NCI-H1436 treated with DMSO at 0.1 percent for 48 hours (cell line): ENCODE results near the gene NID2.

Experiments
- DNase-seq: peaks from one replicate; lab custom pipeline; 2025; lab: John Stamatoyannopoulos, UW

The NID2 gene

DNA sequence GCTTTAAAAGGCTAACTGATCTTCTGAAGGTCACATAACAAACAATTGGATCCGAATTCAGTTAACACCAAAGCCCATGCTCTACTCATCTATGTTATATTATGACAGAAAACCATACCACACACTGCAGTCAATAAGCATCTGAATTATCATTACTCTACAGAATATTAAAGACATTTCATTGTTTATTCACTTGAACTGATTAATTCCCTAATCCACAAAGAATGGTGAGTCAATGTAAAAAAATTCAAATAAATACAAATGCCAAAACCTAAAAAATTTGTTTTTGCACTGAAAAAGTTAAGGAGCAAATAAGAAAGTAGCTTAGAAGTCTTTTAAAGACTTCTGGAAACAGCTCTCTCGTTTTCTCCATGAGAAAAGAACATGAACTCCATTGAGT, 13.7 kb downstream of the NID2 start:
- no peak for DNase-seq

DNA sequence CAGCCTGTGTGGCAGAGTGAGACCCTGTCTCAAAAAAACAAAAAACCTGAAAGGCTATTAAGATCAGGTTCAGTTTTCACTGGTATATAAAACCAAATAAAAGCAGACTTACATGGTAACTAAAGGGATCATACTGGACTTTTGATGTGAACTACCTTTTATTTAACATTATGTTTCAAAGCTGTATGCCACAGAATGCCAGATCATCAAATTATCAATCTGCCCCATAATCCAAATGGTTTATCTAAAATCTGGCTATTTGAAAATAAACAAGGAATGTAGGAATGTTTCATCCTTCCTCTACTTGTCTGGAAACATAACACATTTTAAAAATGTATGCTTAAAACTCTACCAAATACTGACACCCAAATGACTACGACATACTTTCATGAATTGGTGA, 14.2 kb downstream of the NID2 start:
- DNase-seq = no peak

DNA sequence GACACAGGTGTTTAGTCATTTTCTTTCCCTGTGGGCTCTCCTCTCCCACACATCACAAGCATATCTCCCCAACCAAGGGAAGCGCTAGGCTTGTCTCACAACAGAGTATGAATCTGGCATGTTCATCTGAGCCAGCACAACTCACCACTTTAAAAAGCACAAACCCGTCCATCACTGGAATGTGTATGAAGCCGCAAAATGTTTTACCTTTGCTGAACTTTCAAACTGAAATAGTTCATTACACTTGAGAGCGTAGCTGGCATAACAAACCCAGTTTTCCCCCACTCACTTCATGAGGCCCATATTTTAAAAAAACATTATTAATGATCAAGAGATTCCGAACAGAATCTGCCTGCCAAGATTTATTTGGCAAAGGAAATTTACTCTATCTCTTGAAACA, 15.8 kb downstream of the NID2 start:
- no peak for DNase-seq

DNA sequence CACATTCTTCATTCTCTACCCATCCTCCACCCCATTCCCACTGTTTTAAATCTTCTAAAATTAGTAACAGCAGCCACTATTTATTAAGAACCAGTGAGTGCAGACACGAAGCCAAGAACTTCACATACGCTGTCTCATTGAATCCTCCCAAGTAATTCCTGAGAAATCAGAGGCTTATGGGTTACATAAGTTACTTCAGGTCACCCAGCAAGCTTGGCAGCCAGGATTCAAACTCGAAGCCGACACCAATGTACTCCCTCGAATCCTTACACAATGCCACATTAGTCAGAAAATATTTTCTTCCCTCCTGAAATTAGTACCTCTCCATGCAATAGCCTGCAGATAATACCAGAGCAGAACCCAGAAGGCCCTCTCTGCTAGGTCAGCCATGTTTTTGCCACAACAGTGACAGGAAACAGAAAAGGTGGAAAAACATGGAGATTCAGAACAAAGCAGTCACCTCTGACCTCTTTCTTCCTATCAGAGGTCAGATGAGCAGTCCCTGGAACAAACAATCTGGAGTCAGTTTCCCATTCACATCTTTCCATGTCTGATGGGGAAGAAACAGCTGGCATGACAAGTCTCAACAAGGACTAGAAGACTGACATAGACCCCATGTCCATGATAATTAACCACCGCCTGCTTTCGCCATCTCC, 16.4 kb downstream of the NID2 start:
- no peak for DNase-seq

DNA sequence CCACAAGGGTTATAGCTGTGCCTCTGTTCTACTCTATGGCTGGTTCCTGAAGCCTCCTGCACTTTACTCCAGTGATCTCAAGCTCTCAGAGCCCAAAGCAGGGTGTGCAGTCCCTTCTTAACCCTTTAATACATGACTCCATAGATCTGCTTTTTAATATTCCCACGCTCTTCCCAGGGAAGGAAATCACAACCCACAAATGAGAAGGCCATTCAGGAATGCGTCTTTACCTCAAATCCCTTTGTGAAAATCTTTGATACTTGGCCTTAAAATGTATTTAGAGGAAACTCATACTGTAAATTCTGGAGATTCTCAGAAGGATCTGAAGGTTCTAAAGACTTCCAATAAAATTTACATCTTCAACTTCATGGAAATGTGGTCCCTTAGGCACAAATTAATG, 17.0 kb downstream of the NID2 start:
- DNase-seq = no peak

DNA sequence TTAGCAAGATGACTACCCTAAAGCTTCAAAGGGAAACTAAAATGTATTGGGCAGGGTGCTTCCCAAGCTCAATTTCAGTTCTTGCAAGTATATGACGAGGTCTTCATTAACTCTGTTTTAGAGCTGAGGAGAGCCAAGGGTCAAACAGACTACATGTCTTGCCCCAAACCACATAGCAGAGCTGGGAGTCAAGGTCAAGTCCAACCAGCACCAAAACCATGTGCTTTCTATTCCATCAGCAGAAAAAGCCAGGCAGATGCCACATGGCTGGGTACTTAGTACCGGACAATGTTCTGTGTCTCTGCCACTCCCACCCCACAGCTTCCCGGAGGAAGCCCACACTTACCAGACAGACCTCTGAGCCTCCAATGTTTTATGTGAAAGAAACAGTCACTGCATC, 17.6 kb downstream of the NID2 start:
- DNase-seq = no peak

DNA sequence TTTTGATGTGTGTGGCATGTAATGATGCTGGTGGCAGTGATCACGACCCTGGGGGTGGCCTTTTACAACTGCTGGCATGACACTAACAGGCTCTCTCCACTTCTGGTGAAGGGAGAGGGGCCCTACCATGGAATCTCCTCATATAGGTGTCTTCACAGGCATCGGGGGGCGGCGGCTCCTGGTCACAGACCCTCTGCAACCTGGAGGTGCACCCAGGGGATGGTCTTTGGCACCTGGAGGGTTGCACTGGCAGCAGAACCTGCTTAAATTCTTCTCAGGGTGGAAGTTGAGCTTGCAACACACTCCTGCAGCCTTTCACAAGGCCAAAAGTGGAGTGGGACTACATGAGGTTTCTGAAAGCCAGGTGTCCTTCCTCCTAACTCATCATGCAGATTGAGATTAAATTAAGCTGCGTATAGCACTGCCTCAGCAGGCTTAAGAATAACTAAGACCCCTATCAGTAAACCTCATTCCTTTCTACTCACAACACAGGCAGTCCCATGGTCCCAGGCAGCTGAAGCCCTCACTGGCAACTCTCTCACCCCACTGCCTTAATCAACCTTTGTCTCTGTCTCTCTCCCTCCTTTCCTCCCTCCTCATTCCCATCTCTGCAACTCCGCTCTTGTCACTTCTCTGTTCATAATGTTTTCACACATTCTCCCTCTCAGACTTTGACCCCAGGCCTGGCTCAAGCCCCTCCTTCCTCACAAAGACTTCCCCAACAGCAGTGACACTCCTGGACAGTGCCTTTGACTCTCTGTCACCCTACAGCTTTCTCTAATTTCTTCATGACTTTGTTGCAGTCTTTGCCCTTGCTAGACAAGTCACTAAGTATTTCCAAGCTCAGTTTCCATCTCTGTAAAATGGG, 18.9 kb downstream of the NID2 start:
- DNase-seq = no peak

DNA sequence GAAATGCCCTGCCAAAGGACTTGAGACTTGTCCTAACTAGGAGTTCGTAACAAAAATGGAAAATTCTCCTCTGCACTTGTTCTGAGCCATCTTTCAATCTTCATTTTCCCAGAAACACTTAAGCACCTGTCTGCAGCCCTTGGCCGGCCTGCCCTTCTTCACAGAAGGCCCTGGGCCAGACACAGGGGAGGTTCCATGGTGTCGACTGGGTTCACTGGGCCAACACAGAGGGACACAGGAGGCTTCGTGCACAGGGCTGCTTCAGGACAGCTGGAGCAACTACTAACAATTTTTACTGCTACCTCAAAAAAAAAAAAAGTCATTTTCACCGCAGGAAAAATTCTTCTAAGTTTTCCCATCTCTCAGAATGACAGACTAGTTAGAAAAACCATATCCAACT, 19.6 kb downstream of the NID2 start:
- no peak for DNase-seq

DNA sequence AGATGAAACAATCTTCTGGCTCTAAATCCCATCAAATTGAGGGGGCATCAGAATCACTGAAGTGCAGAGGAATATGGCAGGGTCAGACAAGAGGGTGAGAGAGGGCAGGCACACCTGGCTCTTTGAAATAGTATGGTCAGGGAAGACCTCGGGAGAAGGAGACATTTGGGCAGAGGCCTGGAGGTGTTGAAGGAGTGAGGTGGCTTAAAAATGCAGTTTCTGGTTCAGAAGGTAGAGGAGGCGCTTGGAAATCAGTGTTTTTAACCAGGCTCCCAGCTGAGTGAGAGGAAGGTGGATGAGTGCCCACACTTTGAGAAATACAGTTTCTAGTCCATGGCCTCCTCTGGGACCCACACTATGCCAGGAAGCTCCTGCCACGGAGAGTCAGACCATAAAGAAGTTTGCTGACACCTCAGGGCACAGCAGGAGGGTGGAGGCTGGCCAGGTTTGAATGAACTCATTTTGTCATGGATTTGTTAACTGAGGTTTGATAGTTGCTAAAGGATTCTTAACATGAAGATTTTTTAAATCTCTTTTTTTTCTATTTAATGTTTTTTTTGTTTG, 20.1 kb downstream of the NID2 start:
- DNase-seq = no peak

DNA sequence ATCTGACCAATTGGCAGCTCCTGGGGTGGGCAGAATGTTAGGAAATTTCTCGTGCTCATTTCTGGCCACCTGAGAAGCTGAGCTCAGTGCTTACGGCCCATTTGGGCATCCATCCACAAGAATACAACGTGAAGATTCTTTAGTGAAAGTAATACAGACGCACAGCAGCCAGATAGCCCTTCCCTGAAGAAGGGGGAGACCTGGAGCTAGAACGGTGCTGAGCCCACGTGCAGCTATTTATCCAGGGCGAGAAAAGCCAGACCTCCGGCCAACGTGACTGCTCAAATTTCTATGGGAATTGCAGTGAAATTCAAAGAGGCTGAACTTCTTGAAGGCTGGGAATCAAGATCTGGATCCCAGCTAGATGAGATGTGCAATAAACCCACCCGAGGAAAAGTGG, 20.7 kb downstream of the NID2 start:
- DNase-seq = no peak

DNA sequence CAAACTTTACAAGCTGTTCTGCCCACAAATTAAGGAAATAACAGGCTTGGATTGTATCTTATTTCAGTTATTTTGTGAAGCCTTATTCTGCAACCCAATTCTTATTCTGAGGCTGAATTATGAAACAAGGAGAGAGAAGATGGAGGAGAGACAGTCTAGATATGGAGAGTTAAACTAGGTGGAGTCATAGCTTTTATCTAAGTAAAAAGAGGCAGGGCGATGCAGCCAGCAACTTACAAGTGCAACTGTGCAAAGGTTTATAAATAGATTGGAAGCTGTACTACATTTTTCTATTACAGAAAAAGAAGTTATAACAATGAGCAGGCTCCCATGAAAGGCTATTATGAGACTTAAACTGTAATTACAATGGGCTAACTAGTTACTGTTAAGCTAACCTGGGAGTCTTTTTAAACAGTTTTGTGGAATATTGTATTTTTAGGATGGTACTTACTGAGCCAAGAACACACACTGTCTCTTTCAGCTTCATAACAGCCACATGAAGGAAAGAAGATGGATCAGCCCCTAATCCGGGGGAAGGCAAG, 22.4 kb downstream of the NID2 start:
- no peak for DNase-seq

DNA sequence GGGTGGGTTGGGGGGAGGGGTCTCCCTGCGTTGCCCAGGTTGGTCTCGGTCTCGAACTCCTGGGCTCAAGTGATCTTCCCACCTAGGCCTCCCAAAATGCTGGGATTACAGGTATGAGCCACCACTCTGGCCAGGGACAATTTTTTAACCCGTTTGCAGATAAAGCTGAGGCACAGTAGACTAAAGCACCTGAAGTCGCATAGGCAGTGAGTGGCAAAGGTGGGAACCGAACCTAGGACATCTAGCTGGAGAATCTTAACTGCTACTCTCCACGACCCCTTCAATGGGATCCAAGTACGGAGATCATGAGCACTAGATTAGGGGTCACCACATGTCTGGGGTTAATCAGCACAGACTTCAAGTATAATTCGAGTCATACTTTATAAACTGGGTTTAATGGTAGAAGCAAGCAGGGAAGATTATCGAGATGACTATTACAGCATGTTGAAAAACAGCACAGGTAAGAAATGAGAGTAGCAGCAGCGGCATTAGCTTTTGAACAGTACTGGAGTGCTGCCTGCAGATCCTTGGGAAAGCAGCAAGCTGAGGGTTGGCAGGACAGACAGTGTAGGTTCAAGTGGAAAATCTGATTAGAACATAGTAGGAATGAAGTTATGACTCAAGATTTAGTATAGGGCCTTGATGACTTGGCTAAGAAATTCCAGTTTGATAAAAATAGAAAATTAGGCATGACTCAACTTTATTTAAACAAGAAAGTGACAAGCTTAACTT, 23.9 kb downstream of the NID2 start:
- no peak for DNase-seq

DNA sequence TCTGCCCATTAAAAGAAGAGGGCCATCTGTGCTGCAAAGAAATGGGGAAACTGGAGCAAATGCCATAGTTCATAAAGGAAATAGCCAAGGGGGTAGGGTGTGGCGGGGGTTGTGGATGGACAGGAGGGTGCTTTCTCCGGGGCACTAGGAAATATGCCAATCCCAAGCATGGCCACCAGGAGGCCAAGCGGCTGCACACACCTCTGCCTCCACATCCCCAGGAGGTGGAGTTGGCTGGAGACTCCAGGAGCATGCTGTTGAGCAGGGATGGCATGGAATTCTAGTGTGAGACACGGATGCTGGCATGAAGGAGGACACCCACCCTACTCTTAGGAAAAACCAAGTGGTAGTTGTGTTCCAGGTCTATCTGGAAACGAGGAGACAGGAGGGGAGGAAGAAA, 25.2 kb downstream of the NID2 start:
- no peak for DNase-seq

DNA sequence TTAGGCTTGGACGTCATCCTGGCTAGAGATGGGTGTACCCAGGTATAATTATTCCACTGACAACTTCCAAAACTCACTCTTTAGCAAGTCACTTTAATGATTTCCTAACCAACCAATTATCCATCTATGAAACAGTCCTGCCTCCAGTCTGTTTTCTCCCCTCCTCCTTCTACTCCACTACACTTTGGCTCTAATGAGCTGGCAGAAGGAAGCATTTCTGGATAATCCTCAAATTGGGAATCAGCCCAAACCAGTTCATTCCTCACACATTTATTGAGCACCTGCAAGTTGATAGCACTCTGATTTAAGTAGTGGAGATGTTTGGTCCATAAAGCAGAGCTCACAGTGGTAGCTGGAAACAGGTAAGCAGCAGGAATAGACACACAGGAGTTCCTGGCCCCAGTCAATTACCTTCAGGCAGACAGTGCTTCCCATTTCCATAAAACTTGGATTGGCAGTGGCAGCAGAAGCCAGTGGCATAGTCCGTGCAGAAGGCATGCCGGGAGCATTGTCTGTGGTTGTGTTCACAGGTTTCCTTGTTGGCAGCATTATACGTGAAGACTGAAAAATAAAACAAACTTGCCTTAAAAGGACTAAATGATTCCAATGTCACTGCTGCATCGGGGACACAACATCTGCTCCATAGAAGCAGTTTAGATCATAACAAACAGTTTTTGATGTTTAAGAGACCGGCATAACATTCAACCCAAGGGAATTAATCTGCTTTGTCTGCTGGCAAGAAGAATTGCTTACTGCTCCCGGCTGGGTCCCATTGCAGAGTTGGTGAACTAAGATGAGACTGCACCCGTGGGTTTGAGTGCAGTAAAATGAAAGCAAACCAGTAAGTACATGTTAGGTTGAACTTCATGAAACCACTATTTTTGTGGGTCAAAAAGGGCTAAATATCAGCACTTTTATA, 26.2 kb downstream of the NID2 start:
- DNase-seq = no peak

DNA sequence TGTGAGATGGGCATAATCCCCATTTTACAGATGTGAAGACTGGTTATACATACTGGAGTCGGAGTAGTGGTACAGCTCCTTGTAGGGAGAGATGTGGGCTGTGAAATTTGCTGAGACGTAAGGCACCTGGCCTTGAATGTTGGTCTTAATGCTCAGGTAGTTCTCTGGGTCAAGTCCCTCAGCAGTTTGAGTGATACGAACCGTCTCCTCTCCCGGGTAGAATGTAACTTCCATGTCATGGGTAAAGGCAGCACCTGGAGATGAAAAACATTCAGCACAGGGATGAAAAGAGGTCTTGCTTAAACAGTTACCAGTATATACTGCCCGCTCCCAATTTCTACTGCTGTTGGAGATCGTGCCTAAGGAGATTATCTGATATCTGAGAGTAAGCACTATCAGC, 28.3 kb downstream of the NID2 start:
- DNase-seq = no peak

DNA sequence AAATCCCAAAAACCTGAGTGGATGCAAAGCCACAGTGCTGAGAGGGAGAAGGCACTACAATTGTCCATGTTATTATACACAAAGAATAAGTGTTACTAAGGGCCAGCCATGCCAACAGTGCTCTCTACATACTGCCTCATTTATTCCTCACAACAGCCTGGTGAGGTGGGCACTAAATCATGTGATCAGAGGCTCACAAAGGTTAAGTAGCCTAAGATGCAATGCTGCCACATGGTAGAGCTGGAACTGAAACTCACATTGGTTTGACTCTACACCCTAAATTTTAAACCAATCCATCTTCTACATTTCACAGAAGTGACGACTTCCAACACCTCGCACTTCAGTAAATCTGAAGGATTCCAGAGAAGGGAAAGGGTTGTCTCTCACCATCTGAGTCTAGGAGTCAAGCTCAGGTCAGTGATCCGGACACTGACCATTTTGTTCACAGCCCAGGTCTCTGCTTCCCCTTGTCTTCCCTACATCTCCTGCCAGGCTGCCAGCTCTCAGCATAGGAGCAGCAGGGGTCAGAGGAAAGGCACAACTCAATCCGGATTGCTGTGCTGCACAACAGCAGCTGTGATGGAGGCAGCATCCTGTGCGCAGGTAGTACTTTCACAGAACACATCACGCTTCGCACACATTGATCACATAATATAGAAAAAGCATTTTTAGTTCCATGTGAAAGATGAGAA, 29.6 kb downstream of the NID2 start:
- no peak for DNase-seq

DNA sequence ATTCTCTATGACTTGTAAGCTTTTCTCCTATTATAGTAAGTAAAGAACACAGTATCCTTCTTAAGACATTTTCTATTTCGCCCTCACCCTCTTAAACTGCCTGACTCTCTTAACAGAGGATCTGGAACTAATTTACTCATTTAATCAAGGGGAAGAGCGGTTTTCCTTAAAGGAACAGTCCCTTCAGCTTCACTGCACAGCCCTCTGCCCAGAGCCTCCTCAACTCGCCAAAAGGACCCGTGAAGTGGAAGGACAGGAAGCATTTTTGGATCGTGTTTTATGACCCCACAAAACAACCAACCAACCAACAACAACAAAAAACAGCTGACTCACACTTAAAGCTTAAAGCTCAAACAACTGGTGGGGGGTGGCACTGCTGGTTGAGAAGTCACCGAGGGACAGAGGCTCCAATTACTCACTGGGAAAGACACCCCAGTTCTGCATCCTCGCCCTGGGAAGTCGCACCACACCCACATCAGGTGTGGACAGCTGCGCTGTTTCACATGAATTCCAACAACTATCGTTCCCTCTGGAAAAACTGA, 35.7 kb downstream of the NID2 start:
- no peak for DNase-seq

DNA sequence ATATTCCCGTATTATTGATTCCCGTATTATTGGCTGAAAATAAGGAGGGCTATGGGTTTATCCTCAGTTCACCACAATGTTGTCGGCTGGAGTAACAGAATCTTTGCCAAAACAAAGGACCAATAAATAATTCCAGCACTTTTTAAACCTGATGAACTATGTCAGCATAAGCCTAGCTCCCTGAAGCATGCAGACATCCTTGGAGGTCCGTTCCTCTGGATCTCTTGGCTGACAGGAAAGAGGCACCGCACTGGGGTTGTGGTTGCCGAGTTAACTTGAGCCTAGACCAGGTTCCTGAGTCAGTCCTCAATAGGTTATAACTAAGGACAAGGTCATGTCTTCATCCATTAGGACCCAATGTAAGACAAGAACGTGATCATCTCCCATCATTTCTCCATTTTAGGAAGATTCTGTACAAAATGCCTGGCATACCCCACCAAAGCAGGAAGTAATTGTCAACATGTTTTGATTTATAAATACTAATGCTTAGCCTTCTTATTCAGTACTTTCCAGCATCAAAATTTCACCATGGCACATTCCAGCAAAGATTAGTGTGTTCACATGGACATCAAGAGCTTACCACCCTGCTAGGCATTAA, 36.6 kb downstream of the NID2 start:
- no peak for DNase-seq

DNA sequence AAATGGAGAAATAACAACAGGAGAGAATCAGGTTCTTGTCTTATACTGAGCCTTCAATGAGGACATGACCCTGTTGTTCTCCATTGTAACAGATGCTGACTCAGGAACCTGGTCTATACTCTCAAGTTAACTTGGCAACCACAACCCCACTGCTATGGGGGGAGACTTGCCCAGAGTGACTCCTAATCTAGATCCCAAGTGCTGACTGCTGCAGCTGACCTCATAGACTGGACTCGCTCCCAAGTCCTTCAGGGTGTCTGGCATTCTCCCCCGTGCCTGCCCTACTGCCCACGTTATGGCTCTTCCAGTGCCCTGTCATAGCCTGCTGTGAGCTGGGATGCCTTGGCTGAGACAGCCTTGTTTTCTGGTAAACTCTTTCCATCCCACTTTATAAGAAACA, 37.1 kb downstream of the NID2 start:
- no peak for DNase-seq

DNA sequence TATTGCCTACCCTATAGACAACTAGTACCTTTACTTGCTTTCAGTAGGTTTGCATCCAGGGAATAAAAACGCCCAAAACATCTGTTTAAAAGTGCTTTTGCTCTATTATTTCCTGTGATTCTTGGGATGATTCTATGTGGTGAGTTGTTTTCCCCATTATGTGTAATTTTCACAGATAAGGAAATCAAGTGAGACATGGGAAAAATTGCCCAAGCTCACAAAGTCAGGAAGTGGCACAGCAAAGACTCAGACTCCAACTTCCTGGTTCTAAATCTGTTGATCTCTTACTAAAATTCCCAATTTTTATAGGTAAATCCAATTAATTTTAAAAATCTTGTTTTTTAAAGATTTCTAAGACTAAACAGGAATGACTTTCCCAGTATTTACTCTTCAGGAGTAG, 39.0 kb downstream of the NID2 start:
- no peak for DNase-seq
